Astrocyte of the spinal cord (primary cell): ENCODE data around the gene ZIK1.

Experiments
- DNase-seq: peaks from one replicate; pipeline ENCODE4 v3.0.0; 2011; ENCODE audit warnings: low read depth, low spot score
- H3K4me3 ChIP-seq: 2 replicates; pipeline ENCODE4 v1.5.1; 2011; ENCODE audit warnings: low read depth, mild to moderate bottlenecking, low read length, moderate library complexity
- in situ Hi-C: cut with HindIII; loops from 2 replicates; pipeline ENCODE4 v1.10.0; 2017; ENCODE audit warnings: low sequenced_read_pairs
- TF ChIP-seq, protein P1 (sequence below): IDR thresholded peaks from 2 replicates; pipeline ENCODE4 v1.5.1; 2012; ENCODE audit warnings: low read depth, mild to moderate bottlenecking, low read length, inconsistent platforms

ZIK1 gene

DNA sequence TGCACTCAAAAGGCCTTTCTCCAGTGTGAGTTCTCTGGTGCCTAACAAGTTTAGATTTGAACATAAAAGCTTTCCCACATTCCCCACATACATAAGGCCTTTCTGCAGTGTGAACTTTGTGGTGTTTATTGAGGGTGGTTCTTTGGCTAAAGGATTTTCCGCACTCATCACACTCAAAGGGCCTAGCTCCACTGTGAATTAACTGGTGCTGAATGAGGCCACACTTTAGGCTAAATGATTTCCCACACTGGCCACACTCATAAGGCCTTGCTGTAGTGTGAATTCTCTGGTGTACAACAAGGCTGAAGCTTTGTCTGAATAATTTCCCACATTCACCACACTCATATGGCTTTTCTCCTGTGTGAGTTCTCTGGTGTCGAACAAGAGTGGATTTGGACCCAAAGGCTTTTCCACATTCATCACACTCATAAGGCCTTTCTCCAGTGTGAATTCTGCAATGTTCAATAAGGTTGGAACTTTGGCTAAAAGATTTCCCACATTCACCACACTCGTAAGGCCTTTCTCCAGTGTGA is 11.5 kb upstream of the ZIK1 start:
- in situ Hi-C loops, result no loop called here
- no peak overlapping the region for H3K4me3 ChIP-seq
- no peak for DNase-seq
- TF ChIP-seq, protein P1, sequence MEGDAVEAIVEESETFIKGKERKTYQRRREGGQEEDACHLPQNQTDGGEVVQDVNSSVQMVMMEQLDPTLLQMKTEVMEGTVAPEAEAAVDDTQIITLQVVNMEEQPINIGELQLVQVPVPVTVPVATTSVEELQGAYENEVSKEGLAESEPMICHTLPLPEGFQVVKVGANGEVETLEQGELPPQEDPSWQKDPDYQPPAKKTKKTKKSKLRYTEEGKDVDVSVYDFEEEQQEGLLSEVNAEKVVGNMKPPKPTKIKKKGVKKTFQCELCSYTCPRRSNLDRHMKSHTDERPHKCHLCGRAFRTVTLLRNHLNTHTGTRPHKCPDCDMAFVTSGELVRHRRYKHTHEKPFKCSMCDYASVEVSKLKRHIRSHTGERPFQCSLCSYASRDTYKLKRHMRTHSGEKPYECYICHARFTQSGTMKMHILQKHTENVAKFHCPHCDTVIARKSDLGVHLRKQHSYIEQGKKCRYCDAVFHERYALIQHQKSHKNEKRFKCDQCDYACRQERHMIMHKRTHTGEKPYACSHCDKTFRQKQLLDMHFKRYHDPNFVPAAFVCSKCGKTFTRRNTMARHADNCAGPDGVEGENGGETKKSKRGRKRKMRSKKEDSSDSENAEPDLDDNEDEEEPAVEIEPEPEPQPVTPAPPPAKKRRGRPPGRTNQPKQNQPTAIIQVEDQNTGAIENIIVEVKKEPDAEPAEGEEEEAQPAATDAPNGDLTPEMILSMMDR, result no peak

DNA sequence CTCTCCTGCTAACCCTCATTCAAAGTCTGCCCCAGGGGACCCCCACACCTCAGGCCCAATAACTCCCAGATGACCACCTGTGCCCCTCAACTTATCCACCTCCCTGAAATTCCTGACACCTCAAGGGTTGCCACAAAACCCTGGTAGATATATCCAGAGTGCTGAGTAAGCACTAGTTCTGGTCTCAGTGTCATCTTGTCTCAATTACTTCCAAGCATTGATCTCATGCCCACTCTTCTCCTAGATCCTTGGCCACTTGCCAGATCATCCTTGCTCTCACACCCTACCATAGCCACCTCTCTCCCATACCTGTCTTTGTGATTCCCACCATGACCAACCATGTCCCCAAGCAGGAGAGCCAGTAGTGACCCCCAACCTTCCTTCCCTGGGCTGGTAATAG is 7.3 kb upstream of the ZIK1 start:
- H3K4me3 ChIP-seq, result no peak overlapping the region
- in situ Hi-C loops, result no loop called here
- DNase-seq, result no peak
- TF ChIP-seq, protein P1, result no peak

DNA sequence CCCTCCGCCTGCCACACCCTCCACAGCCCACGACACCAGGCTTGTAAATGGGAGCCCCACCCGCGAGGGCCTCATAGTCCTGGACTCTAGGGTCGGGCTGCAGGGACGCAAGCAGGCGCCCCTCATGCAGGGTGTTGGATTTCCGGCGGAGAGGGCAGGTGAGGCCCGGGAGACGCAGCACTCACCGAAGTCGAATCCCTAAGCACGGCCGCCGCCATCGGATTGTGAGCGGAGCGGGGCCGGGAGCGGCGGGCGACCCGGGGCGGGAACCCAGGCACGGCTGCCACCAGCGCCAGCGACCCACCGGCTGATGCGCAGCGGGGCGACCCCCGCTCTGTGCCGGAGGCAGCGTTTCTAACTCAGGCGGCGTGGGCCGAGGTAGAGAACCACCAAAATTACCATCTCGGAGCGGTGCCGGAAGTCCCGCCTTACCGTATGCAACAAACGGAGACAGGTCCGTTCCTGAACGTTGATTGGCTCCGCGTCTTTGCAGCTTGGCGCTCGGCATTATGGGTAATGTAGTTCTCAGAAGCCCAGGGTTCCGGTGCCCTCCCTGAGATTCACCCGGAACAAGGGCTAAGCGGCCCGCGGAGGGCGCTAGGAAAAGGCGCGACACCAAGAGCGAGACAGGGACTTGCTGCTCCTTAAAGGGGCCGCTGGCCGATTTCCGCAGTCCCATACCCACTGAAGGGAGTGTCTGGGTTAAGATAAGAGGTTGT is 5.3 kb upstream of the ZIK1 start, which contains the start of gene ZNF416:
TSS of gene ZNF416 (minus strand) at position 425 of the 719 bp plus-strand sequence. CDS start at position 218, 207 bp downstream.
- peak within 1 kb of the TSS; percentile 87 for H3K4me3 ChIP-seq
- TF ChIP-seq, protein P1, result peak; percentile 4
- in situ Hi-C loops, result no loop called here
- peak; percentile 99 for DNase-seq

DNA sequence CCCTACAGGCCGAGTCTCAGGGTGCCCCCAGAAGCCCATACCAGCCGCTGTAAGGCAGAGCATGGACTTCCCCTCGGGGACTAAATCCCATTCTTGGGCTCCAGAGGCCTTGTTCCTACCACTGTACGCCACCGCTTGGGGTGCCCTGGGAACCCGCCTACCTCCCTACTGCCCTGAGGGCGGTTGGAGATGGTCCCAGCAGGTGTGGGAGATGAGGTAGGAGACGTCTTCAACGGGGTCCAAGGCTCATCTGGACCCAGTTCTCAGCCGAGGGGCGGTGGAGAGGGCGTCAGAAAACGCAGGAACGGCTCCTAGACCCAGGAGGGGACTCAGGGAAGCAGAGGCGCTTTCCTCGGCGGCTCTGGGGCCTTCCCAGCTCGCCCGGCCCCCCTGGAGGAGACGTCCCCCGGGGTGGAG is 833 bp upstream of the ZIK1 start:
- TF ChIP-seq, protein P1, result no peak
- H3K4me3 ChIP-seq, result no peak overlapping the region
- in situ Hi-C loops, result no loop called here
- no peak for DNase-seq

DNA sequence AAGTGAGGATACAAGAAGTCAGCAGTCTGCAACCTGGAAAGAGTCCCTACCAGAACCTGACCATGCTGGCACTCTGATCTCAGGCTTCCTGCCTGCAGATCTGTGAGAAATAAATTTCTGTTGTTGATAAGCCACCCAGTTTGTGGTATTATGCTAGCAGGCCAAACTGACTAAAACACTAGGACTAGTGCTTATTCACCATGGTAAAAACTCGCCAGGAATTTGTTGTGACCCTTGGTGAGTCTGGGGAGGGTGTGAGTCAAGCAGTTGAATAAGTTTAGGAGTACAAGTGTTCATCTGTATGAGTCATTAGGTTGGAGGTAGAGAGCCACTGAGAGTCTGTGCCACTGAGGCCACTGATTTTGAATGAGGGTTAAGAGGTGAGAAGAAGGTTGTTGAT is 3.6 kb downstream of the ZIK1 start:
- H3K4me3 ChIP-seq, result no peak overlapping the region
- TF ChIP-seq, protein P1, result no peak
- peak; percentile 55 for DNase-seq
- in situ Hi-C loops, result no loop called here

DNA sequence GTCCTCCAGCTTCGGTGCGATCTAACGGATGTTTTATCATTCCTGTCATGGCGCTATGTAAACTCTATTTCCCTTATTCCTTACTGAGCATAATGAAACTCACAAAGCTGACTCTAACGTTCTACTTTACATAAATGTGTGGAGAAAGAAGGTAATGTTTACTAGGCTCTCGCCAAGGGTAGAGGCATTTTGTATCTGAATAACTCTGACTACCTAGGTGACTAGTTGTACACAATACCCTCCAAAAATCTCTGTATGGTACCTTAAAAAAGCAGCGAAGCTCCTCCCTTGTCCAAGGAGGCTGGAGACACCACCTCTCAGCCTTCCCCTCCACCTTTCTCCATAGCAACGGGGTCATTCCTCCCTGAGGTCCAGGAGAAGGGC is 15.4 kb downstream of the ZIK1 start:
- peak overlapping the region; percentile 80 for H3K4me3 ChIP-seq
- DNase-seq, result no peak
- TF ChIP-seq, protein P1, result no peak
- in situ Hi-C loops, result no loop called here
